Common myeloid progenitor, CD34-positive (primary cell): ENCODE measurements around the gene ATP11A.

Source experiments
- CTCF ChIA-PET: fragments of 350-600 bp; sonication (Branson Sonifier 250); formaldehyde crosslinking; loops from one replicate; lab custom pipeline; 2021; ENCODE audit warnings: antibody characterized with exemption; lab: Charles Lee
- POLR2A ChIA-PET: fragments of 350-600 bp; sonication (Branson Sonifier 250); formaldehyde crosslinking; loops from one replicate; lab custom pipeline; 2021; ENCODE audit warnings: antibody characterized with exemption; lab: Charles Lee
- DNase-seq, 3 donors: peaks; one replicate each; pipeline versions ENCODE4 v3.0.0 to v3.0.0-alpha.2; 2013
- H3K27ac ChIP-seq, 2 experiments: 1 replicate in 1 of 2; 2 replicates in 1 of 2; pipeline ENCODE4 v1.7.0; 2013; ENCODE audit warnings: inconsistent platforms in 2 of 2, low read length in 2 of 2, mild to moderate bottlenecking in 2 of 2, low read depth in 1 of 2, moderate library complexity in 1 of 2; ENCODE audit not compliant: severe bottlenecking in 2 of 2, insufficient read depth in 1 of 2, poor library complexity in 1 of 2
- H3K27me3 ChIP-seq, 5 experiments: replicated peaks in 2 of 5; 1 replicate in 3 of 5; 2 replicates in 2 of 5; pipeline versions ENCODE4 v1.6.1 to v1.7.0; 2013; ENCODE audit warnings: low read length in 4 of 5, mild to moderate bottlenecking in 2 of 5, moderate library complexity in 2 of 5, inconsistent platforms in 1 of 5; ENCODE audit not compliant: insufficient read depth in 5 of 5, control insufficient read depth in 4 of 5
- H3K36me3 ChIP-seq, 4 experiments: 1 replicate in 2 of 4; 2 replicates in 2 of 4; pipeline versions ENCODE4 v1.6.1 to v1.7.0; 2013; ENCODE audit warnings: low read length in 3 of 4, control low read depth in 1 of 4, mild to moderate bottlenecking in 1 of 4; ENCODE audit not compliant: control insufficient read depth in 4 of 4, insufficient read depth in 4 of 4
- H3K4me1 ChIP-seq, 4 experiments: 1 replicate in 3 of 4; 2 replicates in 1 of 4; pipeline versions ENCODE4 v1.6.1 to v1.7.1; 2013; ENCODE audit warnings: low read length in 3 of 4, mild to moderate bottlenecking in 3 of 4, control low read depth in 1 of 4, inconsistent platforms in 1 of 4, moderate library complexity in 1 of 4; ENCODE audit not compliant: control insufficient read depth in 4 of 4, insufficient read depth in 4 of 4; ENCODE audit errors: control extremely low read depth in 1 of 4
- H3K4me3 ChIP-seq, 7 experiments: 1 replicate in 4 of 7; 2 replicates in 3 of 7; pipeline versions ENCODE4 v1.5.1 to v1.7.0; 2013; ENCODE audit warnings: mild to moderate bottlenecking in 7 of 7, low read length in 6 of 7, moderate library complexity in 6 of 7, inconsistent platforms in 2 of 7, low read depth in 2 of 7, control low read depth in 1 of 7; ENCODE audit not compliant: insufficient read depth in 4 of 7, control insufficient read depth in 1 of 7; ENCODE audit errors: extremely low read depth in 1 of 7
- H3K9me3 ChIP-seq, 5 experiments: 1 replicate in 4 of 5; 2 replicates in 1 of 5; pipeline versions ENCODE4 v1.6.1 to v1.7.1; 2013; ENCODE audit warnings: low read length in 4 of 5, mild to moderate bottlenecking in 2 of 5, inconsistent platforms in 1 of 5, low read depth in 1 of 5, moderate library complexity in 1 of 5; ENCODE audit not compliant: control insufficient read depth in 4 of 5, insufficient read depth in 2 of 5; ENCODE audit errors: control extremely low read depth in 1 of 5
- WGBS: methylation state at CpG from one replicate; pipeline ENCODE4 v1.1.5; 2013; ENCODE audit not compliant: insufficient coverage; 5-methylcytosine and 5-hydroxymethylcytosine counted together

The ATP11A gene

GRCh38 chr13:112877976-112878955, 188.4 kb downstream of the ATP11A start:
- Histone ChIP-seq H3K9me3 (no peaks in the 10 kb centered on the region), H3K4me3 (no peak overlapping the region), H3K4me1 (peaks cover 0 to 13% (median 6%) of the 10 kb centered on the region in 4 experiments), H3K36me3 (peaks cover 0 to 52% (median 13%) of the 10 kb centered on the region in 4 experiments), H3K27me3 (no peaks in the 10 kb centered on the region), H3K27ac (no peak overlapping the region)
- ChIA-PET POLR2A (no interaction called here), CTCF (interaction anchor here (1.5 kb wide), 1 partner anchor 237 kb away, joined by 7 read pairs; no protein-coding TSS in a partner anchor)
- 89% methylated on average over 22 of the region's 28 CpGs for WGBS
- DNase-seq, result no peak

- POLR2A ChIA-PET, result no interaction called here
- H3K9me3 ChIP-seq, result no peaks in the 10 kb centered on the region
- CTCF ChIA-PET, result no interaction called here
- H3K4me1 ChIP-seq, result peaks cover 0 to 3% (median under 1%) of the 10 kb centered on the region in 4 experiments
- H3K36me3 ChIP-seq, result peaks cover 0 to 52% (median 13%) of the 10 kb centered on the region in 4 experiments
- no peak for DNase-seq
- no peak overlapping the region for H3K27ac ChIP-seq
- no peaks in the 10 kb centered on the region for H3K27me3 ChIP-seq
- no peak overlapping the region for H3K4me3 ChIP-seq
- 84% methylated on average over 20 of the region's 20 CpGs for WGBS
Measured at GRCh38 chr13:112879283-112879833, 189.5 kb downstream of the ATP11A start.

DNA sequence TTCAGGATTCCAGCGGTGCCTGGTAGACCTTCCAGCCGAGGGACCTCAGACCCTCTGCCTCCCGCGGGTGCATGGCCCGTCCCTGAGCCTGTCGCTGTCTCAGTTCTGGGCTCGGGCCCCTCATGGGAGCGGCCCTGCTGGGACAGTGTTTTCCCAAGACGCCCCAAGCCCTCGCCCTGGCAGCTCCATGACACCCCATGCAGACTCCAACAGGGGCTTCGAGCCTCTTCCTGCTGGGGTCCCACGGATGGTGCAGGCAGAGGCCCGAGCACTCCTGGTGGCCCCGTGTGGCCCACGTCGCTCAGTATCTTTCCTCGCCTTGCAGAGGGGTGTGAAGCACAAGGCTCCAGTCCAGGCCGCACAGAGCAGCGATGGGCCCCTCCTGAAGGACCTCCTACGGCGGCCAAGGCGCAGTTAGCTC, 190.4 kb downstream of the ATP11A start:
- Histone ChIP-seq H3K4me3 (no peak overlapping the region), H3K27me3 (no peaks in the 10 kb centered on the region), H3K36me3 (peaks cover 0 to 56% (median 13%) of the 10 kb centered on the region in 4 experiments), H3K4me1 (no peaks in the 10 kb centered on the region), H3K9me3 (no peaks in the 10 kb centered on the region), H3K27ac (no peak overlapping the region)
- DNase-seq, result no peak
- CTCF ChIA-PET, result no interaction called here
- WGBS, result 96% methylated on average over 22 of the region's 22 CpGs
- POLR2A ChIA-PET, result no interaction called here

GRCh38 chr13:112880976-112881540, 191.2 kb downstream of the ATP11A start:
- CTCF ChIA-PET, result no interaction called here
- WGBS, result 95% methylated on average over 21 of the region's 21 CpGs
- Histone ChIP-seq H3K9me3 (no peaks in the 10 kb centered on the region), H3K4me1 (peaks cover 0 to 8% (median 2%) of the 10 kb centered on the region in 4 experiments), H3K27me3 (peaks cover 0 to 3% (median 0%) of the 10 kb centered on the region in 5 experiments), H3K4me3 (no peak overlapping the region), H3K36me3 (peaks cover 0 to 53% (median 13%) of the 10 kb centered on the region in 4 experiments), H3K27ac (no peak overlapping the region)
- no peak for DNase-seq
- POLR2A ChIA-PET, result no interaction called here

GRCh38 chr13:112881656-112882554, 192.1 kb downstream of the ATP11A start:
- no peaks in the 10 kb centered on the region for H3K9me3 ChIP-seq
- H3K27me3 ChIP-seq, result peaks cover 0 to 3% (median 0%) of the 10 kb centered on the region in 5 experiments
- no peak for DNase-seq
- peaks cover 0 to 9% (median 2%) of the 10 kb centered on the region in 4 experiments for H3K4me1 ChIP-seq
- CTCF ChIA-PET, result no interaction called here
- H3K4me3 ChIP-seq, result no peak overlapping the region
- peaks cover 0 to 45% (median 13%) of the 10 kb centered on the region in 4 experiments for H3K36me3 ChIP-seq
- H3K27ac ChIP-seq, result no peak overlapping the region
- POLR2A ChIA-PET, result no interaction called here
- WGBS, result 96% methylated on average over 30 of the region's 35 CpGs

- WGBS, result 97% methylated on average over 34 of the region's 34 CpGs
- Histone ChIP-seq H3K4me3 (no peak overlapping the region), H3K36me3 (peaks cover 0 to 40% (median 13%) of the 10 kb centered on the region in 4 experiments), H3K4me1 (peaks cover 0 to 9% (median 2%) of the 10 kb centered on the region in 4 experiments), H3K27me3 (peaks cover 0 to 3% (median 0%) of the 10 kb centered on the region in 5 experiments), H3K9me3 (no peaks in the 10 kb centered on the region), H3K27ac (no peak overlapping the region)
- ChIA-PET POLR2A (no interaction called here), CTCF (no interaction called here)
- DNase-seq, result no peak
Measured at GRCh38 chr13:112882555-112883024, 192.8 kb downstream of the ATP11A start.
